SHP77 treated with DMSO at 0.1 percent for 48 hours (cell line): ENCODE results near the gene GRB10.

Source experiments
- DNase-seq: peaks from one replicate; lab custom pipeline; 2025; lab: John Stamatoyannopoulos, UW

GRB10 gene

GRCh38 chr7:50653981-50654425 lies 128.7 kb downstream of the GRB10 start:
- DNase-seq: no peak

GRCh38 chr7:50653126-50653864 lies 129.4 kb downstream of the GRB10 start:
- no peak for DNase-seq

GRCh38 chr7:50652400-50653125 lies 130.1 kb downstream of the GRB10 start:
- DNase-seq: no peak

GRCh38 chr7:50651271-50651989 lies 131.3 kb downstream of the GRB10 start:
- no peak for DNase-seq

GRCh38 chr7:50650057-50650664 lies 132.5 kb downstream of the GRB10 start:
- DNase-seq: no peak

GRCh38 chr7:50649259-50649885 lies 133.3 kb downstream of the GRB10 start:
- no peak for DNase-seq

GRCh38 chr7:50648570-50649169 lies 134.0 kb downstream of the GRB10 start:
- no peak for DNase-seq

GRCh38 chr7:50648076-50648475 lies 134.6 kb downstream of the GRB10 start:
- no peak for DNase-seq

GRCh38 chr7:50647286-50647980 lies 135.3 kb downstream of the GRB10 start:
- no peak for DNase-seq

GRCh38 chr7:50646069-50646468 lies 136.6 kb downstream of the GRB10 start:
- no peak for DNase-seq

- no peak for DNase-seq
Measured at GRCh38 chr7:50645186-50645585, 137.5 kb downstream of the GRB10 start.

- no peak for DNase-seq
Measured at GRCh38 chr7:50644586-50644985, 138.1 kb downstream of the GRB10 start.

- DNase-seq: no peak
Measured at GRCh38 chr7:50644114-50644513, 138.6 kb downstream of the GRB10 start.

- DNase-seq: peak; percentile 79
Measured at GRCh38 chr7:50641442-50642405, 141.0 kb downstream of the GRB10 start.

GRCh38 chr7:50640779-50641178 lies 141.9 kb downstream of the GRB10 start:
- no peak for DNase-seq

GRCh38 chr7:50640256-50640655 lies 142.4 kb downstream of the GRB10 start:
- DNase-seq: no peak

GRCh38 chr7:50637725-50638643 lies 144.7 kb downstream of the GRB10 start:
- DNase-seq: no peak

- no peak for DNase-seq
Measured at GRCh38 chr7:50634378-50634777, 148.3 kb downstream of the GRB10 start.

GRCh38 chr7:50633414-50633710 lies 149.3 kb downstream of the GRB10 start:
- no peak for DNase-seq
